ENCODE results near the gene LRRC58.

LRRC58 gene

DNA sequence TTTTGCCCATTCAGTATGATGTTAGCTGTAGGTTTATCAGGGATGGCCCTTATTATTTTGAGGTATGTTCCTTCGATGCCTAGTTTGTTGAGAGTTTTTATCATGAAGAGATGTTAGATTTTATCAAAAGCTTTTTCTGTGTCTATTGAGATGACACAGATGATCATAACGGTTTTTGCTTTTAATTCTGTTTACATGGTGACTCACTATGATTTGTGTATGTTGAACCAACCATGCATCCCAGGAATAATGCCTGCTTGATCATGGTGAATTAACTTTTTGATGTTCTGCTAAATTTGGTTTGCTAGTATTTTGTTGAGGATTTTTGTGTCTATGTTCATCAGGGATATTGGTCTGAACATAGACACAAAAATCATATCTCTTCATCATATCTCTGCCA is 72.4 kb downstream of the LRRC58 start:
- no peak for DNase-seq (ENCODE audit: low read depth)

DNA sequence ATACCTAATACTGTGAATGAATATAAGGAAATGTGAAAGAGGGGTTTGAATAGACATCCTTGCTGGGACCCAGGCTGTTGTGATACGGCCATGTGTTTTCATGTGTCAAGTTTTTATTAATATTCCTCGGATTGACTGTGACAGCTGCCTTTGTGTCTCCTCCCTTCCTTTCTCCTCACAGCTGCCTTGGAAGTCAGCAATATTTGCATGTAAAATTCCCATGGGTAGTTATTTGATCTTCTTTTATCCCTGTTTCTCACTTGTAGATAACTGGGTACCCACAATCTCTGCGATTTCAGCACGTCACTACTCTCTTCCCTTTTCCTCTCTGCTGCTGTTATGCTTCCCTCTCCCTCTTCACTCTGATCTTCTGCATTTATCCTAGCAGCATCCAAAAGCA is 73.5 kb downstream of the LRRC58 start:
- no peak for DNase-seq (ENCODE audit: low read depth)

DNA sequence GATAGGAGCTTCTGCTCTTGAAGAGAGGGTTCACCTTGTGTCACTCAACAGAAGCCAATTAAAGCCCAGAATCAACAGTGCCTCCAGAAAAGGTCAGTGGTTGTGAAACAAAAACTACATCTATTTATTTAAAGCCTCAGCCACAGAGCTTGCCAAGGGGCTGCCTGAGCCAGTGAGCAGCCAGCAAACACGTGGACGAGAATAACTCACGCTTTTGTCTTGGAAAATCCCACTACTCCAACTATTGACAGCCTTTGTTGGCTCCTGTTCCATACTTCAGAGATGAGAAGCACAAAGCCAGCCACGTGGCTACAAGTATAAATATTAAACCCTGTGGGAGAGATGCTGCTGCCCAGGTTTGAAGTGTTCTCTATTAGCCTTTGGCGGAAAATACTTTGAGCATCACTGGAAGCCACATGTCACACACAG is 74.4 kb downstream of the LRRC58 start:
- DNase-seq (ENCODE audit: low read depth): no peak

Data from stimulated activated CD8-positive, alpha-beta memory T cell treated with anti-CD3 and anti-CD28 coated beads, Interleukin-15, amount 100 ng/mL, for 24 hours (primary cell).